Measurements from ENCODE around the gene CD3E.
A peak's percentile ranks its signal among the peaks of the same experiment; 100 is the strongest.

Gene CD3E

DNA sequence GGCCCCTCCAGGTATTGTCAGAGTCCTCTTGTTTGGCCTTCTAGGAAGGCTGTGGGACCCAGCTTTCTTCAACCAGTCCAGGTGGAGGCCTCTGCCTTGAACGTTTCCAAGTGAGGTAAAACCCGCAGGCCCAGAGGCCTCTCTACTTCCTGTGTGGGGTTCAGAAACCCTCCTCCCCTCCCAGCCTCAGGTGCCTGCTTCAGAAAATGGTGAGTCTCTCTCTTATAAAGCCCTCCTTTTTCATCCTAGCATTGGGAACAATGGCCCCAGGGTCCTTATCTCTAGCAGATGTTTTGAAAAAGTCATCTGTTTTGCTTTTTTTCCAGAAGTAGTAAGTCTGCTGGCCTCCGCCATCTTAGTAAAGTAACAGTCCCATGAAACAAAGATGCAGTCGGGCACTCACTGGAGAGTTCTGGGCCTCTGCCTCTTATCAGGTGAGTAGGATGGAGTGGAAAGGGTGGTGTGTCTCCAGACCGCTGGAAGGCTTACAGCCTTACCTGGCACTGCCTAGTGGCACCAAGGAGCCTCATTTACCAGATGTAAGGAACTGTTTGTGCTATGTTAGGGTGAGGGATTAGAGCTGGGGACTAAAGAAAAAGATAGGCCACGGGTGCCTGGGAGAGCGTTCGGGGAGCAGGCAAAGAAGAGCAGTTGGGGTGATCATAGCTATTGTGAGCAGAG, at the start of gene CD3E:
TSS of gene CD3E (plus strand) at position 163 of the 681 bp plus-strand sequence. CDS start at position 386, 223 bp downstream.
- no peak for DNase-seq (ENCODE audit: insufficient read length, low spot score)
- TF ChIP-seq POLR2A (IDR thresholded peaks at IDR 0.05; ENCODE audit: low read depth, low read length) = no peak
- no peak for FAIRE-seq

DNA sequence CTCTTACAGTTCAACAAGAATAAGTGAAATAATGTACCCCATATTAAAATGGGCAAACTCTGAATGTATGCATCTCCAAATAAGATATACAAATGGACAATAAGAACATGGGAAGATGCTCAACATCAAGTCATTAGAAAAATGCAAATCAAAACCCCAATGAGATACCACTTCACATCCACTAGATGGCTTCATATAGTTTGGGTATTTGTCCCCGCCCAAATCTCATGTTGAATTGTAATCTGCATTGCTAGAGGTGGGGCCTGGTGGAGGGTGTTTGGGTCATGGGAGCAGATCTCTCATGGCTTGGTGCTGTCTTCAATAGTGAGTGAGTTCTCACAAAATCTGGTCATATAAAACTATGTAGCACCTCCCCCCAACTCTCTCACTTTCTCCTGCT, 46.1 kb upstream of the CD3E start:
- FAIRE-seq (no peak), DNase-seq (ENCODE audit: insufficient read length, low spot score) (no peak)
- no peak for TF ChIP-seq POLR2A (IDR thresholded peaks at IDR 0.05; ENCODE audit: low read depth, low read length)

GRCh38 chr11:118259138-118259537, 45.4 kb upstream of the CD3E start:
- no peak for TF ChIP-seq POLR2A (IDR thresholded peaks at IDR 0.05; ENCODE audit: low read depth, low read length)
- FAIRE-seq (no peak), DNase-seq (ENCODE audit: insufficient read length, low spot score) (no peak)

DNA sequence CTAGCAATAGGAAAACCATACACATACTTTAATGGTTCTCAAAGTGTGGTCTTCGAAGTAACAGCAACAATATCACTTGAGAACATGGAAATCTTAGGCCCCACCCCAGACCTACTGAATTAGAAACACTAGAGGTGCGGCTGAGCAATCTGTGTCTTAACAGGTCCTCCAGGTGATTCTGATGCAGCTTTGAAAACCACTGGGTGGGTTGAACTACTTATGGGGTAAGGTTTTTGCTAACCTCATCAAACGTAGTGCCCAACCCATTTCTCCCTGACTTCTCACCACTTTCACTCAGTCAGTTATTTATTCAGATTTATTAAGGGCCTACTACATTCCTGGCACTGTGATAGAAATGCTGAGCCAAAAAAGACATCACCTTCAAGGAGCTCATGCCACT, 44.2 kb upstream of the CD3E start:
- TF ChIP-seq POLR2A (IDR thresholded peaks at IDR 0.05; ENCODE audit: low read depth, low read length) = no peak
- FAIRE-seq (no peak), DNase-seq (ENCODE audit: insufficient read length, low spot score) (no peak)

GRCh38 chr11:118263112-118263511, 41.4 kb upstream of the CD3E start:
- no peak for FAIRE-seq
- no peak for DNase-seq (ENCODE audit: insufficient read length, low spot score)
- TF ChIP-seq POLR2A (IDR thresholded peaks at IDR 0.05; ENCODE audit: low read depth, low read length) = no peak

- DNase-seq (ENCODE audit: insufficient read length, low spot score) (no peak), FAIRE-seq (no peak)
- no peak for TF ChIP-seq POLR2A (IDR thresholded peaks at IDR 0.05; ENCODE audit: low read depth, low read length)
Observed at GRCh38 chr11:118263695-118264568, 40.6 kb upstream of the CD3E start, which contains the start of gene MPZL2. Gene MPZL2 (minus strand): TSS chr11:118264297. CDS start chr11:118264153, 144 bp downstream.

DNA sequence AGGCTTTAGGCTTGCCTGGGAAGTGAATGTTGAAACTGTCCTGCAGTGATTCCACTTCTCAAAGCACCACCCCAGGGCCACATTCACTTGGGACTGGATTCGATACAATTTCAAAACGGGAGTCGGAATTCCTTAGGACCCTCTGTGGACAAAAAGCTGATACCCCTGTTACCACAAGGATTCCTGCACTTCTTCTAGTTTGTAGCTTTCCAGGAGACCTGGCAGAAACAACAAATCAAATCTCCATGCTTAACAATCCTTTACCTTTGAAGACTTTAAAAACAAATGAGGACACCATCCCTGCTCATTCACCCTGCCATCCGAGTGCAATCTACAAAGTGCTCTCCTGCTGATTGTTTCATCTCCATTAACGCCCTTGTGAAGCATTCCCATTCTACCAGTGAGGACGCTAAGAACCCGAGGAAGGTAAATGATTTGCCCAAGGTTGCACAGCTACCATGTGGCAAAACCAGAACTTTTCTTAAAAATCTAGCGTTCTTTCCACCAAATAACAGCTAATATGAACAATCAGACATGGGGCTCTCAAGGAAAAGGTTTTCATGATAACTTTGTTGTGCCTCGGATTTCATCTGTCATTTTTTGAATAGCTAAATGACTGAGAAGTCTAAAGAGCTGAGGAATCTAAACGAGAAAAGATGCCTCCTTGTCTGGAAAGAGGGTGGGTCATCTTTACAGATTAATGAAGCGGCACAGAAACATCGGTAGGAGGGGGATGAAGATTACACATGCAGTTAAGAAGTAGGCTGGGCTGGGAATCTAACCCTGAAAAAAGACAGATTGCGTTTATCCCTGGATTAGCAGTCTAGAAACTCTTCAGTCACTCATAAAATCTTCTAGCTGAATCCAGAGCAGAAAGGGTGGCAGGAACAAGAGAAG, 39.7 kb upstream of the CD3E start:
- DNase-seq (ENCODE audit: insufficient read length, low spot score) (no peak), FAIRE-seq (no peak)
- TF ChIP-seq POLR2A (IDR thresholded peaks at IDR 0.05; ENCODE audit: low read depth, low read length) = no peak

DNA sequence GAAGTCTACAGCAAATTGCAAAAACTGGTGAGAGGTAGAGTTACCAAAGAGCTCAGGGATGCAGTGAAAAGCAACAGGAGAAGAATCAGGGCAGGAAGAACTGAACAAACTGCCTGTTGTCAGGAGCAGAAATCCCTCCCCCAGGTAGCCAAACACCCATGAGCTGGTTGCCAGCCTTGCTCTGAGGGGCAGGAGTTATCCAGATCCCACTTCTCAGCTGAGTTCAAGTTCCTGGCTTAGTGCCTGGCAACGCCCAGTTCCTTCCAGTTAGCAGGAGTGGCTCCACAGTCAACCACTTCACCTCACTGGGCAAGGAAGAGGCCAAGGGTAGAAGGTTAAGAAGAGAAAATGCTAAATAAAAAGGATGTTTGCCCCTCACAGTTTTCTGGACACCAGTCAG, 38.6 kb upstream of the CD3E start:
- DNase-seq (ENCODE audit: insufficient read length, low spot score) (no peak), FAIRE-seq (no peak)
- no peak for TF ChIP-seq POLR2A (IDR thresholded peaks at IDR 0.05; ENCODE audit: low read depth, low read length)

DNA sequence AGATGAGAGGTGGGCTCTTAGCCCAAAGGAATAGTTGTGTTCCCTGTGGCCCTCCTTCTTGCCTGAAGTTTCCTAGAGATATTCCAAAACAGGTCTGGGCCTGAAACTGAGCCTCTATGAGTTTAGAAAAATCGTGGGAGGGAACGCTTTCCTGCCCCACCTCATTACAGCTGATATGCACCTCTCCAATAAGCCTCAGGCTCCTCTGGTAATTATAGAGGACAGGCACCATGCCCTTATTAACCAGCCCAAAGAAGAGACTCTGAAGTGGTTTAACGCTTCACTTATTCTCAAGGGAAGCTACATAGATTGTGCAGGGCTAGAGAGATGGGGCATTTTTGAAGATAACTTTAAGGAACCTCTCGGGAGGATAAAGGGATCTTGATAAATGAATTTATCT, 37.0 kb upstream of the CD3E start:
- FAIRE-seq (no peak), DNase-seq (ENCODE audit: insufficient read length, low spot score) (no peak)
- TF ChIP-seq POLR2A (IDR thresholded peaks at IDR 0.05; ENCODE audit: low read depth, low read length) = no peak

DNA sequence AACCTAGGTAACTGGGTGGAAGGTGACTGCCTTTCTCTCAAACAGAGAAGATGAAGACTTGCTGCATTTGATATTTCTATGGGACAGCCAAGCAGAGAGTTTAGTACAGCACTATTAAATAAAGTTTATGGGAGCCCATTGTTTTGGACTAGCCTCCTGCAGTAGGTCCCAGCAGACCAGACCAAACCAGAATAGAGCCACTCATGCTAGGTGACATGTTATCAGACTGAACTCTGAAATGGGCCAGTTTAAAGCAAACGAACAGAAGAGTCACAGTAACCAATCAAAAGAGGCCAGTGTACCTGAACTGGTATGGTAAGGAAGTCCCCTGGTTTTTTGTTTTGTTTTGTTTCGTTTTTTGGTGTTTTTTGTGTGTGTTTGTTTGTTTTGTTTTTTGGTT, 32.5 kb upstream of the CD3E start:
- DNase-seq (ENCODE audit: insufficient read length, low spot score) = no peak
- no peak for TF ChIP-seq POLR2A (IDR thresholded peaks at IDR 0.05; ENCODE audit: low read depth, low read length)
- FAIRE-seq = no peak

DNA sequence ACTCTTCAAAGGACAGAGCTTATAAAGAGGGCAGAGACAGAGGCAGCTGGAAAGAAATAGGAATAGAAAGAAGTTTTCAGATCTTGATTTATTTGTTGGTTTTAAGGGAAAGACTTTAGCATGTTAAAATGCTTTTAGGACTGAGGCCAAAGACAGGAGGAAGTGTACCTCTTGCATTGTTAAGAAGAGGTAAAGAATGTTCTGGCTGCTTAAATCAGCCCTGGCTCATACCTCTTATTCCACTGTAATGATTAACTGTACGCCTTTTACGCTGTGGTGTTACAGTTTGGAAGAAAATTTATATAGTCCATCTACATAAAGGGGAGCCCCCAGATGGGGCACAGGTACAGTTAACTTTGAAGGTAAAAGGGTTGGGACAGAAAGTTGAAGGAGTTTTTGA, 30.3 kb upstream of the CD3E start:
- no peak for FAIRE-seq
- no peak for TF ChIP-seq POLR2A (IDR thresholded peaks at IDR 0.05; ENCODE audit: low read depth, low read length)

DNA sequence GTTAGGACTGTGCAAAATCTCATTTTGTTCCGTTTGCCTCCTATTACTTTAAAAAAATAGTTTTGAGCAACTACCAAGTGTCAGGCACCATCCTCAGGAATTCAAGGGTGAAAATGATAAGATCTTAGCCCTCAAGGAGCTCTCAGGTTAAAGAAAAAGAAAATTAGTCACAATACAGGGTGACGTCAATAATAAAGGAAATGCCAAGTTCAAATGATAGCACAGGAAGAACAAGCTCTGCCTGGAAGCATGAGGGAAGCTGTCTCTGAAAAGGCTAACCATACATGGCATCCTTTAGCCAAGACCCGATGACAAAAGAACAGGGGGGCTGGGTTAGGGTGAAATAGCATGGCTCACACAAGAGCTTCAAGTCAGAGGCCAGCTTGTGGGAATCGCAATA, 29.4 kb upstream of the CD3E start:
- no peak for DNase-seq (ENCODE audit: insufficient read length, low spot score)
- no peak for FAIRE-seq
- TF ChIP-seq POLR2A (IDR thresholded peaks at IDR 0.05; ENCODE audit: low read depth, low read length) = no peak

More for the DNA sequence above, 30.3 kb upstream of the CD3E start:
- no peak for DNase-seq (ENCODE audit: insufficient read length, low spot score)

DNA sequence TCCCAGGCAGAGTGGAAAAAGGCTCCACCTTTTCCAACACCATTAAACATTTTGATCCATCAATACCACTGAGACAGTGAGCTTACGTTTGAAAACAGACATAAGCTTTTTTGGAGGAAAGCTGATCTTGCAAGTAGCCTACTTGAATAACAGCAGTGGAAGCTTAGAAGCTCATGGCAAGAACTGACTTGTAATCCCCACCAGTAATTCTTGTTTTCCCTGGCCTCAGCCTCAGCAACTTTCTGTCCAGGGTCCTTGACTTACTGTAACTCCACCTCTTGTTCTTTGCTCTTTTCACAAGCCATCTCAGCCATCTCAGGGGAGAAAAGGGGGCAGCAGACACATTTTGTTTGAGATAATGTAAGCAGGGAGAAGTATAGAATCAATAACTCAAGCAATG, 28.1 kb upstream of the CD3E start:
- FAIRE-seq (no peak), DNase-seq (ENCODE audit: insufficient read length, low spot score) (no peak)
- no peak for TF ChIP-seq POLR2A (IDR thresholded peaks at IDR 0.05; ENCODE audit: low read depth, low read length)

- no peak for FAIRE-seq
- no peak for TF ChIP-seq POLR2A (IDR thresholded peaks at IDR 0.05; ENCODE audit: low read depth, low read length)
- DNase-seq (ENCODE audit: insufficient read length, low spot score) = peak; percentile 19
Observed at GRCh38 chr11:118277312-118277711, 27.2 kb upstream of the CD3E start.

Measured in H54 (cell line).